T47D (cell line): ENCODE measurements around the gene ZNF532.
A peak's percentile ranks its signal among the peaks of the same experiment; 100 is the strongest.

Experiments
- DNase-seq, 2 experiments: peaks; one replicate each; pipeline versions ENCODE4 v3.0.0 to v3.0.0-alpha.2; 2011 to 2012; ENCODE audit warnings: low read depth in 1 of 2, low spot score in 1 of 2
- JUND ChIP-seq: IDR thresholded peaks from 2 replicates; pipeline ENCODE4 v1.6.1; 2012; ENCODE audit warnings: low read depth
- in situ Hi-C: cut with HindIII; loops from 2 replicates; pipeline ENCODE4 v1.10.0; 2016; ENCODE audit warnings: low sequenced_read_pairs, low pct_unique_long_range_greater_than_20kb

Gene ZNF532

DNA sequence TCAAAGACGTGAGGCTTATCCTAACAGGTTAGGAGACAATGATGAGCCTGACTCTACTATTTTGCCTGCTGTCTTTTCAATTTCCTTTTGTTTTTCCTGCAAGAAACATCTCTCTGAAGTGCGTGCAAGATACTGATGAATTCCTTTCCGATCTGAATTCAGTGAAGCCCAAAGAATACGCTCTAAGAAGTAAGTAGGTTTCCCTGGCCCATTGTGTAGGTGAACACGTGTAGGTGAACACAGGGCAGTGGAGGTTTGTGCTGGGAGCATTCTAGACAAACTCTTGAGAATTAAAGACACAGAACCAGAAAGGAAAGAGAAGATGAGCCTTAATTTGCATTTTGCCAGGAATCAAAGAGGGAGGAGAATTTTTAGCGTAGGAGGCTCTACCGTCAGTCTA lies 132.0 kb downstream of the ZNF532 start:
- in situ Hi-C loops, result no loop called here
- DNase-seq, result no peak
- no peak for TF ChIP-seq JUND

DNA sequence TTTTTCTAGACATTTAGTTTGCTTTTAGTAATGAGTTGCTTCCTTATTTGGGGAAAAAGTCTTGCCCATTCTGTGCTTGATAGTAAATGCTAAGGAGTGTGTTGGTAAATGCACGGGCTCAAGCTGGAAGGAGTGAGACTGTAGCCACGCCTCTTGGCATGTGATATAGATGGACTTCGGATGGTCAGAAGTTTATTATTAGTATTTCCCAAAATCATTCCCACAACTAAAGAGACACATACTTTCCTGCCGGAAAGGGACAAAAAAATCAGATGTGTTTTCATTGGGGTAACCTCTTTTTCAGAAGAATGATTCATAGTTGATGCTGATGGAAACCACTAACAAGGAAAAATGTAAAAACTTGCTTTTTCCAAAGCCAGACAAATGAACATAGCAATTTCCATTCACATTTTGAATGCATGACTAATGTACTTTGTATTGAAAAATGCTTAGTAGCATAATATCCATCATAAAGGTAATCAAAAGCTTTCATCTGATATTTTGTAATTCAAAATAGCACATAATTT lies 133.2 kb downstream of the ZNF532 start:
- no peak for DNase-seq
- in situ Hi-C loops, result no loop called here
- TF ChIP-seq JUND, result no peak

DNA sequence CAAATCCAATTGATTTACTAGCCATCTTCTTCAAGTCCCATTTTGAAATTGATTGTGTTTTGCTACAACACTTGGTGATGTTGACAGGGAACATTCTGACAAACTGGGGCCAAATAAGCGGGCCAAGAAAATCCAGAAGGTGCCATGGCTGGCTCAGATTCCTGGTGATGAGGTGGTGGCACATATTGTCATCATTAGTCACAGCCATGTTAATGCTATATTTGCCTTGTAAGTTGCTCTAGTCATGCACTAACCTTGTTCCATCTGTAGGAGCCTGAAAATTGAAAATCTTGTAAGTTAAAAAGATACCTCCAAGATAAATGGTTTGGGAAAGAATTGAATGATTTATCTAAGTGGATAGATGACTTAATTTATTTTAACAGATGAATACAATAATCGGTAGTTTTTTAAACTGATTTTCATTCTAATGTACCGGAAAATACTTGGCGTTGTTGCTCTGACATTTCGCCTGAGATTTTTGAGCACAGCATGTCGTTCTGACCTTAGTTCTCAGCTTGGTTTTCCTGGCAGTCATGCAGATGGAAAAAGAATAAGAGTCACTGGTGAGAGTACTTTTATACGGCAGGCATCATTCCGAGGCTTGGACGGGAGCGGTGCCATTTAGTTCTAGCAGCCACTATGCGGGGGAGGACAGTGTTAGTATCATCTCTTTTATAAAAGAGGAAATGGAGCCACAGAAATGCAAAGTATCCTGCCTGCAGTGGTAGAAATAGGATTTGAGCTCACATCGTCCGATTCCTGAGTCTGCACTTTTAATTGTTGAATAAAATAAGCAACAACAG lies 133.9 kb downstream of the ZNF532 start:
- no peak for DNase-seq
- no peak for TF ChIP-seq JUND
- in situ Hi-C loops, result no loop called here

DNA sequence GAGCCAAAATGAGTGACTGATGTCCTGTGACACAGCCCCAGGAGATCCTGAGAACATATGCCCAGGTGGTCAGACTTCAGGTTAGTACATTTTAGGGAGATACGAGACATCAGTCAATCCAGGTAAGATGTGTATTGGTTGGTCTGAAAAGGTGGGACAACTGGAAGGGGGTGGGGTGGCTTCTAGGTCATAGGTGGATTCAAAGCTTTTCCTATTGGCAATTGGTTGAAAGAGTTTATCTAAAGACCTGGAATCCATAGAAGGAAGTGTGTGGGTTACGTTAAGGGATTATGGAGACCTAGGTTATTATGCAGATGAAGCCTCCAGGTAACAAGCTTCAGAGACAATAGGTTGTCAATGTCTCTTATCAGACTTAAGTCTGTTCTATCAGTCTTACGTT lies 136.5 kb downstream of the ZNF532 start:
- no peak for TF ChIP-seq JUND
- in situ Hi-C loops, result no loop called here
- no peak for DNase-seq

DNA sequence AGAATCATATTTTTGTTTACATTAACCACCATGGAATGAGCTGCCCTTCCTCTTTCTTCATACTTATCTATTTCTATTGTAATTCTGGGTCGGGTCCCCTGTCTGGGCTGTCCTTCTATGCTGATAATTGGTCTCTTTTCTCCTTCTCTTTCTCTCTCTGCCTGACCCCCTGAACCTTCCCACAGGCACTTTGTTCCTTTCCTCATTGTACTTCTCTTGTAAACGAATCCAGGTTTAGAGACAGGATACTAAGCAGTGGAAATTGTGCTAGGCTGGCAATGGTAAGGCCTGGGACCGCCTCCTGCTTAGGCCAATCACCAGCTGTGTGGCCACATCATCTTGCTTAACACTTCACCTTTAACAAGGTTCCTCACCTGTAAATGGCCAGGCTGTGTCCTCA lies 137.0 kb downstream of the ZNF532 start:
- no peak for DNase-seq
- in situ Hi-C loops, result no loop called here
- no peak for TF ChIP-seq JUND

DNA sequence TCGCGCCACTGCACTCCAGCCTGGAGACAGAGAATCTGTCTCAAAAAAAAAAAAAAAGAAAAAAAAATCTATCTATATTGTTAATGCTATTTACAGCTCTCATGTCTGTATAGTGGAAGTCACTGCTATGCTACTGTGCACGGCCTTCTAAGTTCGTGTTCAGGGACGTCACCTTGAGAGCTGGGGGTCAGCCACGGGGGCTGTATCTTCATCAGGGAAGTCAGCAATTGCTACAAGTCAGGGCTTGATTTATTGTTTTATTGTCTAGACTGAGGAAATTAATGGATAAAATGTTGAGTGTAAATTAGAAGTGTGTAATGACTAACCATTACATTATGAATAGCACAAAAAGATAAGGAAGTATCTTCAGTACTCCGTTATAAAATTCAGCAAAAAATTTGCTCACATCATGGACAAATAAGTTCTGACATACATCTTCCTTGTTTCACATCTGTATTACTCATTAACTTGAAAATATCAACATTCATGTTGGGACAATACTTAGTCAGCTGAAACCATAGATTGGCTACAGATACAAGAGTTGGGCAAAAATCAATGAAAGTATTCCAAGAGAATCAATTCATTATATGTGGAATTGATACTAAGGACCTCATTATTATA lies 138.4 kb downstream of the ZNF532 start:
- TF ChIP-seq JUND, result no peak
- in situ Hi-C loops, result no loop called here
- DNase-seq, result no peak

DNA sequence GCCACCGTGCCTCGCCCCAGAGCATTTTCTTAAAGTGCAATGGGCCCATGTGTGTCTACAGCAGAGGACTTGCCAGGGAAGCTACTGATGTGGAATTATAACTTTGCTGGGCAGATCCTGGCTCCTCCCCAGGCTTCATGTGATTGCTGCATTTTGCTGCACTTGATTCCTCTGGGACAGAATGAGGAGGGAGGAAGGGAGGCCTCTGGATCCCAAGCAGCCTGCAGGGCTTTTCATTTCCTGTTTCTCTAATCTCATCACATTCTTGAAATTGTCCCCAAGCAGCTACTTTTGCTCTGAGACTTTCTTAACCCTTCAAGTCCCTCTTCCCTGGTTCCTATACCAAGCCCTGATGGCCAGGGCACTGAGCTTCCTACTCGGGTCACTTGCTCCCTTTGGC lies 140.6 kb downstream of the ZNF532 start:
- in situ Hi-C loops, result no loop called here
- peak; percentile 54; the same call in 1 of the 2 replicates for TF ChIP-seq JUND
- peak in 1 of 2 experiments; percentile 97 for DNase-seq

DNA sequence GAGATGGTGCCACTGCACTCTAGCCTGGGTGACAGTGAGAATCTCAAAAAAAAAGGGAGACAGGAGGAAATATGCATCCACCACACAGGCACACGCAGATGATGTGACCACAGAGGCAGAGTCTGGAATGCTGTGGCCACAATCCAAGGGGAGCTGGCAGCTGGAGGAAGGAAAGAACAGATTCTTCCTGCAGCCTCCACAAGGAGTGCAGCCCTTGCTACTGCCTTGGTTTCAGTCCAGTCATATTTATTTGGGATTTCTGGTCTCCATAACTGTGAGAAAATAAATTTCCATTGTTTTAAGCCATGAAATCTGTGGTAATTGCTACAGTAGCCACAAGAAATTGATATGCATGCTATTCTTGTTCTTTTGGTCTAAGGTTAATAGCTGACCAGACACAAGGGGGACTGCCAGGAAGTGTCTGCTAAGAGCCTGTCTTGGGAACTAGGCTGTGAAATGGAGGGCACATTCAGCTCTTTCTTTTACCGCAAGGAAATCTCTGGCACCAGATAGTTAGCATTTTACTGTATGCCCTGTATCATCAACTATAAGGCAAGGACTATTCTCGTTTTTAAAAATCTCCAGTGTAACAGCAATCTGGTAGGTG lies 141.9 kb downstream of the ZNF532 start:
- no peak for TF ChIP-seq JUND
- in situ Hi-C loops, result no loop called here
- peak in 1 of 2 experiments; percentile 79 for DNase-seq

DNA sequence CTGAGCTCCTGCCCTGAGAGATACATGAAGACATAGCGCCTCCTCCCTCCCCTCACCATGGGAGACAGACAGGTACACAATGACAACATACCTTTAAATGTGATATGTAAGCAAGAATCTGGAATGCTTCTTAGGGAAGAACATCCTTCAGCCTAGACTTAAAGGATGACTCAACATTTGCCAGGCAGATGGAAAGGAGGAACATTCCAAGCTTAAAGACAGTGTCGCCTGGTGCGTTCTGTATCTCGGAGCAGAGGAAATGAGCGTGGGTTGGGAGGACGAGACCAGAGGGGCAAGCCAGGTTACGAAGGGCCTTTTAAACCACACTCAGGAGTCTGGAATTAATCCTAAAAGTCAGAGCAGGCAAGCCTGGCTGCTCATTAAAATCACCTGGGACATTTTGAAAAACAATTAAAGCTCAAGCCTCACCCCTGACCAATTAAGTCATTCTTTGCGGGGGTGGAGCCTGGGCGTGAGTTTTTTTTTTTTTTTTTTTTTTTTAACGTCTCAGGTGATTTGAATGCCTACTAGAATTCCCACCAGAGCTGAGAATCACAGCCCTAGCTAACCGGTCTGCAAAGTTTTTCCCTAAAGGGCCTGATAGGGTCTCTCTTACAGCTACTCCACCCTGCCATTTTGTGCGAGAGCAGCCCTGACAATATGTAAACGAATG lies 143.8 kb downstream of the ZNF532 start:
- TF ChIP-seq JUND, result peak; percentile 47; the same call in 1 of the 2 replicates
- peak in 1 of 2 experiments; percentile 85 for DNase-seq
- in situ Hi-C loops, result no loop called here

DNA sequence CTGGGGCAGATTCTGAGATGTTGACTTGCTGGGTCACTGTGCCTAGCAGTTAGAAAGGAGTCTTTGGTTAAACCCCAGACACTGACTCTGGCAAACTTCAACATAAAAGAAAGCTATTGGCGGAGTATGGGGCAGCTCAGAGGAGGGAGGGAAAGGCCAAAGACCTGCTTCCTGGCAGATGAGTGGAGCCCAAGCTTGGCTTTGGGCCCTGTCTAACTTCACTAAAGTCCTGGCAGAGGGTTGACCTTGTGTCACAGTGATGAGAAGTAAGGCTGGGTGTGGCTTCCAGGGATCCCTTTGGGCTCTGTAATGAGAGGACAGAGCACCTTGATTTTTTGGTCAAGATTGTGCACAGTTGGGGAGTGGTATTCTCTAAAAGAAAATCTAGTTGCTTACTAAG lies 145.2 kb downstream of the ZNF532 start:
- no peak for TF ChIP-seq JUND
- in situ Hi-C loops, result no loop called here
- peak in 1 of 2 experiments; percentile 92 for DNase-seq

DNA sequence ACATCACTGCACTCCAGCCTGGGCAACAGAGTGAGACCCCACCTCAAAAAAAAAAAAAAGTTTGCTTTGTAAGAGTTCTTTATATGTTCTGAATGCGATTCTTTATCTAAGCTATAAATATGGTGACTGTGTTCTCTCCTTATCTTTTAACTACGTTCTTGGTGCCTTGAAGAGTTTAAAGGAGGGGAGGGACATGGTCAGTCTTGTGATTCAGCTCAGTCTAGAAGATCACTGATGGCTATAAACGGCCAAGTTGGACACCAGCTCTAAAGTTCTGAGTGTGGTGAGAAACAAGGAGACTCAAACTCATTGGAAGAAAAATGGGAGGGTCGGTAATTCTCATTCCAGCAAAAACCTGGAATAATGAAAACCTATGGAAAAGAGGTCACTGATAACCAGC lies 146.6 kb downstream of the ZNF532 start:
- no peak for DNase-seq
- no peak for TF ChIP-seq JUND
- in situ Hi-C loops, result no loop called here

DNA sequence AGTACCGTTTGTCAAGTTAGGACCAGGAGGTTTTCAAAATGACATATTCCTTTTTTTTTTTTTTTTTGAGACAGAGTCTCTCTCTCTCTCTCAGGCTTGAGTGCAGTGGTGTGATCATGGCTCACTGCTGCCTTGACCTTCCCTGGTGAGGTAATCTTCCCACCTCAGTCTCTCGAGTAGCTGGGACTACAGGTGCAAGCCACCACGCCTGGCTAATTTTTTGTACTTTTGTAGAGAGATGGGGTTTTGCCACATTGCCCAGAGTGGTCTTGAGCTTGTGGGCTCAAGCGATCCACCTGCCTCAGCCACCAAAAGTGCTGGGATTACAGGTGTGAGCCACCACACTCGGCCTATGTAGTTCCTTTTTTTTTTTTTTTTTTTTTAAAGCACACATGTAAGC lies 147.1 kb downstream of the ZNF532 start:
- TF ChIP-seq JUND, result no peak
- DNase-seq, result no peak
- in situ Hi-C loops, result no loop called here
